Measurements from ENCODE around the gene SULT1C2.

SULT1C2 gene

DNA sequence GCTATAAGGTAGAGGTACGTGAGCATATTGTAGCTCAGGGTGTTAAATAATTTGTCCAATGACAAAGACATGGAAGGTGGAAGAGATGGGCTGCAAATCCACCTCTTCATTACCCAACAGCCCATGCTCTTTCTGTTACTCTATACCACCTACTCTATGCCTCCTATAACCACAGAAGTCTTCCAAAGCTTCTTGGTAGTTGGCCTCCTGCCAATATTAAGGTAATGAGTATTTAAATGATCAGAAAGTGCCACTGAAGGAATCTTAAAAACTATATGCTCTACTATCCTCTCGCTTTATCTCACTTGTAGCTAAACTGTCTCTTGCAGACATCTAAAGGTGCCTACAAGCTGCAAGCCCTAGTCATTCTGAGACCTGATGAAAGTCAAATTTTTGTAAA, 41.1 kb downstream of the SULT1C2 start:
- H3K27ac ChIP-seq, result no peak overlapping the region
- TF ChIP-seq, protein P1, sequence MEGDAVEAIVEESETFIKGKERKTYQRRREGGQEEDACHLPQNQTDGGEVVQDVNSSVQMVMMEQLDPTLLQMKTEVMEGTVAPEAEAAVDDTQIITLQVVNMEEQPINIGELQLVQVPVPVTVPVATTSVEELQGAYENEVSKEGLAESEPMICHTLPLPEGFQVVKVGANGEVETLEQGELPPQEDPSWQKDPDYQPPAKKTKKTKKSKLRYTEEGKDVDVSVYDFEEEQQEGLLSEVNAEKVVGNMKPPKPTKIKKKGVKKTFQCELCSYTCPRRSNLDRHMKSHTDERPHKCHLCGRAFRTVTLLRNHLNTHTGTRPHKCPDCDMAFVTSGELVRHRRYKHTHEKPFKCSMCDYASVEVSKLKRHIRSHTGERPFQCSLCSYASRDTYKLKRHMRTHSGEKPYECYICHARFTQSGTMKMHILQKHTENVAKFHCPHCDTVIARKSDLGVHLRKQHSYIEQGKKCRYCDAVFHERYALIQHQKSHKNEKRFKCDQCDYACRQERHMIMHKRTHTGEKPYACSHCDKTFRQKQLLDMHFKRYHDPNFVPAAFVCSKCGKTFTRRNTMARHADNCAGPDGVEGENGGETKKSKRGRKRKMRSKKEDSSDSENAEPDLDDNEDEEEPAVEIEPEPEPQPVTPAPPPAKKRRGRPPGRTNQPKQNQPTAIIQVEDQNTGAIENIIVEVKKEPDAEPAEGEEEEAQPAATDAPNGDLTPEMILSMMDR (conservative IDR thresholded peaks at IDR 0.05), result no peak

DNA sequence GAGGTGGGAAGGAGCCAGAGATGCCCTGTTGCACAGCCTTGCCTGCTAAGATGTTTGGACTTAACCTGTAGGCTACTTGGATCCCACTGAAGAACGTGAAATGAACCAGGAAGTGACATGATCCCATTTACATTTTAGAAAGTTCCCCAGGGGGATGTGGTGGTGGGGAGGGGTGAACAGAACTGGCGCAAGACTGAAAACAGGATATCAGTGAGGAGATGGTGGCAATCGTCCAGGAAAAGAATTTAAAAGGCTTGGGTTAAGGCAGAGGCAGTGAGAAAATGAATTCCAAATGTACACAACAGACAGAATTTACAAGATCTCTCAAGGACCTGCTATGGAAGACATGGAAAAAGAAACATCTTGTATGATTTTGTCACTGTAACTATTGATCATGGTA, 42.3 kb downstream of the SULT1C2 start:
- TF ChIP-seq, protein P1 (conservative IDR thresholded peaks at IDR 0.05), result no peak
- H3K27ac ChIP-seq, result peak overlapping the region; percentile 4; the same call in 1 of the 2 replicates

DNA sequence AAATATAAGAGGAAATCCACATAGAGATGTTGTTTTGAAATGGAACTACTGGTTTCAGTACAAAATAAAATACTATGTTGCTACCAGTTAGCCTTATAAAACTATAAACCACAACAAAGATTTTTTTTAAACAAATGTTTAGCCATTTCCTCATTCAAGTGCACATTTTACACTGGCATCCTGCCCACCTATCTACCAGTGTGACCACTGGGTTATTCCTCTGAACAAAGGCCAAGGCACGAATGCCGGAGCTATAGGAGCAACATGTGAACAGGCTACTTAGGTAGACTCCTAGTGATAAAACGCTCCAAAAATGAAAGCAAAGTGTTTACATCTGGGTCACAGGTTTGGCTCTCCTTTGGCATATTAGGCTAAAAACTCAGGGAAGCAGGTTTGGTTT, 57.3 kb downstream of the SULT1C2 start:
- TF ChIP-seq, protein P1 (conservative IDR thresholded peaks at IDR 0.05), result no peak
- H3K27ac ChIP-seq, result no peak overlapping the region

DNA sequence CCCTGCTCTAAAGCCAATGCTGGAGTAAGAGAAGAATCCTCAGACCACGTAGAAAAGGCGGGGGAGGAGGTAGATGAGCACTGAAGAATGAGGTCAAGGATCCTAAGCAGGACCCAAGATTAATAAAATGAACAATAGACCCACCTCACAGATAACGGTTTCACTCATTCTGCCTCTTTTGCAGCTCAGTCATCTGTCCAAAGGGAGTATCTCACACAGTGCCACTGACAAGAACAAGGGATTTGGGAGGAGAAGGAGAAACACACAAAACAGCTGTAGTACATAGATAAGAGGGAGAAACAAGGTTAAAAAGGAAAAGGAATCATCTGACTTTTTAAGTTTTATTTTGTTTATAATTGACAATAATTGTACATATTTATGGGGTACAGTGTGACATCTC, 58.1 kb downstream of the SULT1C2 start:
- H3K27ac ChIP-seq, result no peak overlapping the region
- TF ChIP-seq, protein P1 (conservative IDR thresholded peaks at IDR 0.05), result no peak

DNA sequence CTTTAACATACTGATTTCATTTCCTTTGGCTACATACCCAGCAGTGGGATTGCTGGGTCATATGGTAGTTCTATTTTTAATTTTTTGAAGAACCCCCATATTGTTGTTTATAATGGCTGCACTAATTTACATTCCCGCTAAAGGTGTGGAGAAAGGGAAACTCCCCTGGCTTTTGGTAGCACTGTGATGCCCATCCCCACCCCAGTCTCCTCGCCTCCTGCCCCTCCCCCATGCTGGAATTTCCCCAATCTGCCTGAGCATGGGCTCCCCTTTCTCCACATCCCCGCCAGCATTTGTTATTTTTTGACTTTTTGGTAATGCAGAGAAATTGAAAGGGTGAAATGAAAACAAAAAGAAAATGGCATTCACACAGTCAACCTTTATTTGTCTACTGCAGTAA, 59.1 kb downstream of the SULT1C2 start:
- H3K27ac ChIP-seq, result no peak overlapping the region
- TF ChIP-seq, protein P1 (conservative IDR thresholded peaks at IDR 0.05), result no peak

DNA sequence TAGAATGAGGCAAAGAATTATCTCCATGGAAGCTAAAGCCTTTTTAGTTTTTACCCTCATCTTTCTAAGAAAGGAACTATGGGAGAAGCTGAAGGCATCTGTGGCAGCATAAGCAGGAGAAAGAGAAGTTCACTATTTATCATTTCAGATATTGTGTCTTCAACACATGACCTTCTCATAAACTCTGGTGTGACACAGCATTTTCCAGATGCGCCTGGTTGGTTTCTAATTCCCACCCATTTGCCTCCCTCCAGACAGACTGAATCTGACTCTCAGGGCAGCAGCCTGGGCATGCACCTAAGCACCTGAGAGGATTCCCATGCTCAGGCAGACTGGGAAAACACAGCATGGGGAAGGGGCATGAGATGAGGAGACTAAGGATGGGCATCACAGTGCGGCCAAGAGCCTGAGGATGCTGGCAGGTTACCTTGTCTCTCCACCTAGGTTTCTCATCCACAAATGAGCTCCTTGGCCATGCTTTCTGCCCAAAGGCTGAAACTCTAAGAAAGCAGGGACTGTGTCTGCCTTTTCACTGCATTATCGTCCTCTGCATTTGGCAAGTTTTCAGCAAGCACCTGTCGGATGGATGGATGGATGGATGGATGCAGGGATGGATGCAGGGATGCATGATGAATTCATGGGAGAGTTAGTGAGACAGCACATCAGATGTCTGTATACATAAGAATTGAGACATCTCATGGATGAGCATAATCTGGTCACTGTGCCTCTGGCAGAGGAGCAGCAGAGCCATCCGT, 60.3 kb downstream of the SULT1C2 start:
- no peak overlapping the region for H3K27ac ChIP-seq
- TF ChIP-seq, protein P1 (conservative IDR thresholded peaks at IDR 0.05), result no peak

DNA sequence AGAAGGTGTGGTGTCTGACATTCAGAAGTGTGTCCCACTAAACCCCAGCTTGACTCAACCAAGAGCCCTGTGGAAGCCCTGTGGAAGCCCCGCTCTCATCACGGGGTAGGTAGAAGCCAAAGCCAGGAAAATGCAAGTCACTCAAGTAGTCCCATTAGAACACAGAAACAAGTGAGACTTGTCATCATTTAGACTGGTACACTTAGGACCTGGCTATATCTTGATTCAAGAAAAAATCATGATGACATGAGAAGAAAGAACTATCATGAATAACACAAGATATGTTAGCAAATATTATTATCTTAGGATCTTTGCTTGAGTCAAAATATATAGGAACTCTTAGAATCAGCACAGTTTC, 60.9 kb downstream of the SULT1C2 start:
- TF ChIP-seq, protein P1 (conservative IDR thresholded peaks at IDR 0.05), result no peak
- no peak overlapping the region for H3K27ac ChIP-seq
